ENCODE data around the gene CCDC142.

Gene CCDC142

DNA sequence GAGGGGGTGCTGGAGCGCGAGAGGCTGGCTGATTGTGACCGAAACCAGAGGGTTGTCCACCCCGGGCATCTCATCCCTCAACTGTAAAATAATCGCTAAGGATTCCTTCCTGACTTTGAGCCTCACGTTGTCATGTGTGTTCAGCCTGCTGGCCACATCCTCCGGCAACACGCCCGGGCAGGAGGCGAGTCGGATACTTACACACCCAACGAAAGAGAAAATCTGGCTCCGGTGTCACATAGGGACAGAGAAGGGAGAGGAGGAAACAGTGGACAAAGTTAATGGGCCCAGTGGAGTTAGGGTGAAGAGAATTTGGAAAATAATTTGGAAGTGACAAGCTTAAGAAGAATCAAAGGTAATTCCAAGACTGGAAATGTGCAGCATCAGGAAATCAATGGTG is 33.9 kb upstream of the CCDC142 start:
- TF ChIP-seq YY1 (IDR thresholded peaks at IDR 0.05; ENCODE audit: low read depth) (no peak), TEAD4 (IDR thresholded peaks at IDR 0.05) (no peak), RAD21 (IDR thresholded peaks at IDR 0.05; ENCODE audit: low read depth) (no peak), TCF12 (IDR thresholded peaks at IDR 0.05; ENCODE audit: low read depth) (no peak), TAF1 (IDR thresholded peaks at IDR 0.05; ENCODE audit: low read depth) (no peak), ZBTB7A (IDR thresholded peaks at IDR 0.05; ENCODE audit: low read depth) (no peak), FOXM1 (IDR thresholded peaks at IDR 0.05; ENCODE audit: borderline replicate concordance, low read depth) (no peak), EP300 (IDR thresholded peaks at IDR 0.05; ENCODE audit: borderline replicate concordance) (no peak), CREB1 (IDR thresholded peaks at IDR 0.05; ENCODE audit: low read depth) (no peak)
- TF ChIP-seq, protein P1, sequence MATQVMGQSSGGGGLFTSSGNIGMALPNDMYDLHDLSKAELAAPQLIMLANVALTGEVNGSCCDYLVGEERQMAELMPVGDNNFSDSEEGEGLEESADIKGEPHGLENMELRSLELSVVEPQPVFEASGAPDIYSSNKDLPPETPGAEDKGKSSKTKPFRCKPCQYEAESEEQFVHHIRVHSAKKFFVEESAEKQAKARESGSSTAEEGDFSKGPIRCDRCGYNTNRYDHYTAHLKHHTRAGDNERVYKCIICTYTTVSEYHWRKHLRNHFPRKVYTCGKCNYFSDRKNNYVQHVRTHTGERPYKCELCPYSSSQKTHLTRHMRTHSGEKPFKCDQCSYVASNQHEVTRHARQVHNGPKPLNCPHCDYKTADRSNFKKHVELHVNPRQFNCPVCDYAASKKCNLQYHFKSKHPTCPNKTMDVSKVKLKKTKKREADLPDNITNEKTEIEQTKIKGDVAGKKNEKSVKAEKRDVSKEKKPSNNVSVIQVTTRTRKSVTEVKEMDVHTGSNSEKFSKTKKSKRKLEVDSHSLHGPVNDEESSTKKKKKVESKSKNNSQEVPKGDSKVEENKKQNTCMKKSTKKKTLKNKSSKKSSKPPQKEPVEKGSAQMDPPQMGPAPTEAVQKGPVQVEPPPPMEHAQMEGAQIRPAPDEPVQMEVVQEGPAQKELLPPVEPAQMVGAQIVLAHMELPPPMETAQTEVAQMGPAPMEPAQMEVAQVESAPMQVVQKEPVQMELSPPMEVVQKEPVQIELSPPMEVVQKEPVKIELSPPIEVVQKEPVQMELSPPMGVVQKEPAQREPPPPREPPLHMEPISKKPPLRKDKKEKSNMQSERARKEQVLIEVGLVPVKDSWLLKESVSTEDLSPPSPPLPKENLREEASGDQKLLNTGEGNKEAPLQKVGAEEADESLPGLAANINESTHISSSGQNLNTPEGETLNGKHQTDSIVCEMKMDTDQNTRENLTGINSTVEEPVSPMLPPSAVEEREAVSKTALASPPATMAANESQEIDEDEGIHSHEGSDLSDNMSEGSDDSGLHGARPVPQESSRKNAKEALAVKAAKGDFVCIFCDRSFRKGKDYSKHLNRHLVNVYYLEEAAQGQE (IDR thresholded peaks at IDR 0.05; ENCODE audit: low read depth) = no peak
- TF ChIP-seq, protein P2, sequence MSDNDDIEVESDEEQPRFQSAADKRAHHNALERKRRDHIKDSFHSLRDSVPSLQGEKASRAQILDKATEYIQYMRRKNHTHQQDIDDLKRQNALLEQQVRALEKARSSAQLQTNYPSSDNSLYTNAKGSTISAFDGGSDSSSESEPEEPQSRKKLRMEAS (IDR thresholded peaks at IDR 0.05) = no peak
- TF ChIP-seq, protein P3, sequence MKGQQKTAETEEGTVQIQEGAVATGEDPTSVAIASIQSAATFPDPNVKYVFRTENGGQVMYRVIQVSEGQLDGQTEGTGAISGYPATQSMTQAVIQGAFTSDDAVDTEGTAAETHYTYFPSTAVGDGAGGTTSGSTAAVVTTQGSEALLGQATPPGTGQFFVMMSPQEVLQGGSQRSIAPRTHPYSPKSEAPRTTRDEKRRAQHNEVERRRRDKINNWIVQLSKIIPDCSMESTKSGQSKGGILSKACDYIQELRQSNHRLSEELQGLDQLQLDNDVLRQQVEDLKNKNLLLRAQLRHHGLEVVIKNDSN (IDR thresholded peaks at IDR 0.05) = no peak

DNA sequence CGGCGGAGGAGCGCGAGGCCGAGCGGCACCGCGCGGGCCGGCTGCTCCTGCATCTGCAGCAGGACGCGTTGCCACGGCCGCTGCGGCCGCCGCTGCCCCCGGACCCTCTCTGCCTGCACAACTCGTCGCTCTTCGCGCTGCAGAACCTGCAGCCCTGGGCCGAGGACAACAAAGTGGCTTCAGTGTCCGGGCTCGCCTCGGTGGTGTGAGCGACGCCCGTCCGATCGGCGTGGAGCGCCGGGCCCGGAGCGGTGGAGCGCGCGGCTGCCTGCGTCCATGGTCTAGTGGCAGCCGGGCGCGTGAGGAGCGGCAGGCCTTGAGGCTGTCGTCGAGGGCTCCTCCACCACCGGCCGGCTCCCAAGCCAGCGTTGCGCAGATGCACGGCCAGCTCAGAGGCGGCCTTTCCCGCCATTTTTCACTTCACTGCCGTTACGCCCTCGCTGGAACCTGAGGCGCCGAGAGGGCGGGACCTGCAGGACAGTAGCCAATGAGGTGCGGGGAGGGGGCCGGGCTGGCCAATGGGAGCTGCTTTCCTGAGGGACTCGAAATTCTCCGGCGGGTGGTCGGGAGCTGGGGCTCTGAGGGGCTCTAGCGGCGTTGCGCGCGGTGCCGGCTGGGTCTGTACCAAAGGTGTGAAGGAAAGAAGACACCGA is 33.3 kb upstream of the CCDC142 start:
- TF ChIP-seq TAF1 (IDR thresholded peaks at IDR 0.05; ENCODE audit: low read depth) (no peak), YY1 (IDR thresholded peaks at IDR 0.05; ENCODE audit: low read depth) (no peak), NFIC (IDR thresholded peaks at IDR 0.05) (no peak), TCF12 (IDR thresholded peaks at IDR 0.05; ENCODE audit: low read depth) (no peak), FOXM1 (IDR thresholded peaks at IDR 0.05; ENCODE audit: borderline replicate concordance, low read depth) (no peak), TEAD4 (IDR thresholded peaks at IDR 0.05) (no peak), EP300 (IDR thresholded peaks at IDR 0.05; ENCODE audit: borderline replicate concordance) (no peak), CREB1 (IDR thresholded peaks at IDR 0.05; ENCODE audit: low read depth) (no peak), ZBTB7A (IDR thresholded peaks at IDR 0.05; ENCODE audit: low read depth) (no peak), RAD21 (IDR thresholded peaks at IDR 0.05; ENCODE audit: low read depth) (no peak), CEBPB (IDR thresholded peaks at IDR 0.05) (no peak), EGR1 (IDR thresholded peaks at IDR 0.05) (no peak)
- TF ChIP-seq, protein P1 (IDR thresholded peaks at IDR 0.05; ENCODE audit: low read depth) = no peak
- TF ChIP-seq, protein P3 (IDR thresholded peaks at IDR 0.05) = no peak
- TF ChIP-seq, protein P2 (IDR thresholded peaks at IDR 0.05) = no peak

DNA sequence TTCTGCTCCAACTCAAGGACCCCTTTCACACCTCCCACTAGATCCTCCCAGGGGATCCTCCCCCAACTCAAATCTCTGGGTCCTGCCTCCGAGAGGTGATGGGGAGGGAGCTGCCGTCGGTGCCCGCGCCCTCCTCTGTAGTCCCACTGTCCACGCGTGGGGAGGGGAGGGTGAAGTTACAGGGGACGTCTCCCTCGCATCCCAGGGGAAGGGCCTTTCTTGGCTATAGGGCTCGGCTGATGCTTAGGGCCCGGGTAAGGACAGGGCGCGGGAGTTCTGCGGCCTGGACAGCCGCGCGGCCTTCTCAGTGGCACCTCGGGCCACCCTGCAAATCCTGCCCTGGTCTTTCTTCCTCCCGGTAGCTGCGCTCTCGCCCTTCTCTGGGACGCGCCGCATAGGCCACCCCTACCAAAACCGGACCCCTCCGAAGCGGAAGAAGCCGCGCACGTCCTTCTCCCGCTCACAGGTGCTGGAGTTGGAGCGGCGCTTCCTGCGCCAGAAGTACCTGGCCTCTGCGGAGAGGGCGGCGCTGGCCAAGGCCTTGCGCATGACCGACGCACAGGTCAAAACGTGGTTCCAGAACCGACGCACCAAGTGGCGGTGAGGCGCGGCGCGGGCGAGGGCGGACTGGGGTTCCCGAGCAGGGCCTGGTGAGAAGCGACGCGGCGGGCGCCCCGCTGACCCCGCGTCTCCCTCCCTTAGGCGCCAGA is 32.6 kb upstream of the CCDC142 start:
- TF ChIP-seq NFIC (IDR thresholded peaks at IDR 0.05) = no peak
- no peak for TF ChIP-seq CREB1 (IDR thresholded peaks at IDR 0.05; ENCODE audit: low read depth)
- no peak for TF ChIP-seq TAF1 (IDR thresholded peaks at IDR 0.05; ENCODE audit: low read depth)
- TF ChIP-seq, protein P3 (IDR thresholded peaks at IDR 0.05) = no peak
- no peak for TF ChIP-seq TCF12 (IDR thresholded peaks at IDR 0.05; ENCODE audit: low read depth)
- no peak for TF ChIP-seq YY1 (IDR thresholded peaks at IDR 0.05; ENCODE audit: low read depth)
- TF ChIP-seq RAD21 (IDR thresholded peaks at IDR 0.05; ENCODE audit: low read depth) = no peak
- TF ChIP-seq, protein P2 (IDR thresholded peaks at IDR 0.05) = no peak
- TF ChIP-seq CEBPB (IDR thresholded peaks at IDR 0.05) = no peak
- TF ChIP-seq TEAD4 (IDR thresholded peaks at IDR 0.05) = no peak
- TF ChIP-seq EGR1 (IDR thresholded peaks at IDR 0.05) = no peak
- TF ChIP-seq, protein P1 (IDR thresholded peaks at IDR 0.05; ENCODE audit: low read depth) = no peak
